ENCODE measurements around the gene THRB.

The THRB gene

GRCh38 chr3:24374801-24375200, 119.8 kb downstream of the THRB start:
- no peak for DNase-seq (ENCODE audit: low read depth)

GRCh38 chr3:24373198-24373959, 121.3 kb downstream of the THRB start:
- no peak for DNase-seq (ENCODE audit: low read depth)

- no peak for DNase-seq (ENCODE audit: low read depth)
Measured at GRCh38 chr3:24372559-24373197, 122.0 kb downstream of the THRB start.

- DNase-seq (ENCODE audit: low read depth): no peak
Measured at GRCh38 chr3:24370352-24371090, 124.1 kb downstream of the THRB start.

GRCh38 chr3:24368605-24369004, 126.0 kb downstream of the THRB start:
- no peak for DNase-seq (ENCODE audit: low read depth)

- no peak for DNase-seq (ENCODE audit: low read depth)
Measured at GRCh38 chr3:24367664-24368264, 126.9 kb downstream of the THRB start.

GRCh38 chr3:24367216-24367615, 127.4 kb downstream of the THRB start:
- DNase-seq (ENCODE audit: low read depth): no peak

- DNase-seq (ENCODE audit: low read depth): no peak
Measured at GRCh38 chr3:24365168-24365567, 129.5 kb downstream of the THRB start.

- no peak for DNase-seq (ENCODE audit: low read depth)
Measured at GRCh38 chr3:24364359-24364758, 130.3 kb downstream of the THRB start.

GRCh38 chr3:24363242-24363641, 131.4 kb downstream of the THRB start:
- DNase-seq (ENCODE audit: low read depth): no peak

- no peak for DNase-seq (ENCODE audit: low read depth)
Measured at GRCh38 chr3:24361623-24362022, 133.0 kb downstream of the THRB start.

GRCh38 chr3:24360957-24361356, 133.7 kb downstream of the THRB start:
- no peak for DNase-seq (ENCODE audit: low read depth)

- no peak for DNase-seq (ENCODE audit: low read depth)
Measured at GRCh38 chr3:24359645-24360462, 134.8 kb downstream of the THRB start.

GRCh38 chr3:24359102-24359501, 135.5 kb downstream of the THRB start:
- no peak for DNase-seq (ENCODE audit: low read depth)

- DNase-seq (ENCODE audit: low read depth): no peak
Measured at GRCh38 chr3:24357635-24358034, 137.0 kb downstream of the THRB start.

GRCh38 chr3:24355806-24356205, 138.8 kb downstream of the THRB start:
- DNase-seq (ENCODE audit: low read depth): no peak

- no peak for DNase-seq (ENCODE audit: low read depth)
Measured at GRCh38 chr3:24354230-24354629, 140.4 kb downstream of the THRB start.

- DNase-seq (ENCODE audit: low read depth): no peak
Measured at GRCh38 chr3:24352893-24353553, 141.6 kb downstream of the THRB start.

GRCh38 chr3:24351779-24352469, 142.7 kb downstream of the THRB start:
- DNase-seq (ENCODE audit: low read depth): no peak

GRCh38 chr3:24349367-24350019, 145.2 kb downstream of the THRB start:
- no peak for DNase-seq (ENCODE audit: low read depth)
